HG03342 (cell line): ENCODE data around the gene MYT1.

ENCODE experiments used
- ATAC-seq: cut with Tn5 transposase; IDR thresholded peaks from one replicate; pipeline ENCODE4 v1.9.1; 2021; ENCODE audit warnings: mild to moderate bottlenecking, moderate library complexity; ENCODE audit not compliant: unreplicated experiment

MYT1 gene

DNA sequence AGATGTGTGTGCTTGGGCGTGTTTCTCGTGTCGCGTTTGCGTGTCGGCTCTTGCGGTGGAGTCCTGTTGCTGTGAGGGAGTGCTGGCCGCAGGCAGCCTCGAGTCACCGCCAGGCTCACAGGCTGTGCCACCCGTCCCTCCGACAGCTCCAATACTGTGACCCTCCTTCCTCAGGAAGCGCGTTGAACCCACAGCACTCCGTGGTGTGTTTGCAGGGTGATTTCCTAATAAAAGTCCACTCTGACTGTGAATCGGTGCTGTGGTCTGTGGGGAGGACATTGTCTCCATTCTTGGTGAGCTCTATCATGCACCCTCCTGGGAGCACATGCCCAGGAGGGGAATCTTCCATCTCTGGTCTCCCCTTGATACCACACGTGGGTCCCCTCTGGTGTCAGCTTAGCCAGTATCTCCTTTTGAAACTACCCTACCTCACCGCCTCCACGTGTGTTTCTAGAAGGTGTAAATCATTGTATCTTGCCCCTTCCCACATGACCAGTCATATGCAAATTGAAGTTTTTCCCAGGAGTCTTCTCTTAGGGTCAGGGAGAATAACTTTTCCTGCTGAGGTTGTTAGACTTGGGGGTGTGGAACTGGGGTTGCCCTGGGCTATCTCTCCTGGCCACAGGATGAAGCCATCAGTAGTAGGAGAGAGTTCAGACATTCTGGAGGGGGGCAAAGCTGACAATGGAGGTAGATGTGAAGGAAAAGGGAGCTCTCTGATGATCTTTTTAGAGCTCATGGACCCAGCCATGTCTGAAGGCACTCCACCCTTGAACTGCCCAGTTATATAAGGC, 77.9 kb downstream of the MYT1 start:
- ATAC-seq: no peak

DNA sequence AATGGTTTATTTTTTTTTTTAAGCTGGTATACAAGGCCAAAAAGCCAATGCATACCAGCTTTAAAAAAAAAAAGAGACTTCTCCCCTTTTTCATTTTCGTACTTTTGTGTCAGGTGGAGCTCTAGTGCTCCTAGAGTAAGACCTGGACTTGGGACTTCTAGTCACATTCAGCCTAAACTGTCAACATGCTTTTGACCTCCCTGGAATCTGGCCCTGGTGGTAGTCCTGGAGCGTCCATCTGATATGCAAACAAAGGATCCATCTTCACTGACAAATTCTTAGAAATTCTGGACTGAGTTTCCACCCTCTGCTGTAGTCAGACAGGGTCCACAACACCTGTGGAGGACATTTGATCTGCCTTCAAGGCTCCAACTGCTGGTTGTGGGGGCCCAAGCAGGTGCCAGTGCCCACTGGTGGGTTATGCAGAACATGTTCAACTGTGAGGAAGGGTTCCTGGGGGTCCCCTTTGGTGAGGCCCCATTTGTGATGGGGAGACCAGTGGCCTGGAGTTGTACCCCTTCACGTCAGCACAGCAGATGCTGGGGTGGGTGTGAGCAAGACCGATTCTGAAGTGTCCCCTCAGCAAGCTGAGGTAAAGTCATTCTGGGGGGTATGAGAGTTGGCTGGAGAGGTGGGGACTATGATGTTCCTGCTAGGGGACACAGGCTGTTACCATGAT, 78.7 kb downstream of the MYT1 start:
- ATAC-seq: no peak

DNA sequence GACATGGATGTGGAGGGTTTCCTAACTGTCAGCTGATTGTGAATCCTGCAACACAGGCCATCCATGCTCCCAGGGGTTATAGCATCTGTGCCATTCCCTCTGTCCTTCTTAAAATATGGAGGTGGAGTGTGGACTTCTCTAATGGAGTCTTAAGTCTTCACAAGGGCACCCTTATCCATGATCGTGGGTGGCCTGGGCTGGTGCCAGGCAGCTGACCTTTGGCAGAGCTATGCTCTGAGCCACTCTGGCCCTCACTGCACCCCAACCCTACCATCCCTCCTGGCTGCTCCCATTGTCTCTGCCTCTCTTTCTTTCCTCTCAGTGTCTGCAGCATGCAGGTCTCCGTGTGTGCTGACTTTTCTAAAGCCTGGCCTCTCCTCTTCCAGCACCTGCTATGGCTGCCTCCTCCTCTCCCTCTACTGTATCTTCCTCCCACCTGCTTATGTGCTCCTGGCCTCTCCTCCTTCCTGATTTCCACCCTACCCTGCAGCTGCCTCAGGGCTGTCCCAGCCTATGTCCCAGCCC, 80.1 kb downstream of the MYT1 start:
- ATAC-seq: no peak

DNA sequence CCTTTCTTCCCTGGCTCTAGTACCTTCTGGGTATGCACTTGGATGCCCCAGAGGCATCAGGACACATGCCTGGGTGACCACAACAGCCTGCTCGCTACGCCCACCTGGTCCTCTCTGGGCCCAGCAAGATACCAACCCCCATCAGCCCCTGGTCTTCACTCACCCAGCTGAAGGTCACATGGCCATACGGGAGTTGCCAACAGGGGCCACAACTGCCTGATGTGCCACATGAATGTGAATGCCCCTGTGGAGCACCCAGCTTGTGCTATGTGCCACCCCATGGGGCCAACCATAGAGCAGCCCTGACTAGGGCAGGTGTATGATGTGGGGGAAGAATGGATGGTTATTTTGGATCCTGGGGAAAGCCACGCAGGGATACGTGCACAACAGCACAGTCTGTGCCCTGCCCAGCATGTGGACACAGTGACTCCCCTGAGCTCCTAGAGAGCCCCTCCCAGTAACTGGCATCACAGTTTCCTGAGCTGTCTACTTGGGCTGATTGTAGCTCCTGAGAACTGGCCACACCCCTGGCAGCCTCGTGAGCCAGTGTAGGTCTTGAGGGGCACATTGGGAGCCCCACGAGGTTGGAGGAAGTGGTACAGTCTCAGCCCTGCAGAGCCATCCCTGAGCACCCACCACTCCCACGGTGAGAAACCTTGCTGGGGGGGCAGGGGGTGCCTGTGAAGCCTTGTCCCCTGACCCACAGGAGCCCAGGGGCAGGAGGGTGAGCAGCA, 80.8 kb downstream of the MYT1 start:
- ATAC-seq: no peak

DNA sequence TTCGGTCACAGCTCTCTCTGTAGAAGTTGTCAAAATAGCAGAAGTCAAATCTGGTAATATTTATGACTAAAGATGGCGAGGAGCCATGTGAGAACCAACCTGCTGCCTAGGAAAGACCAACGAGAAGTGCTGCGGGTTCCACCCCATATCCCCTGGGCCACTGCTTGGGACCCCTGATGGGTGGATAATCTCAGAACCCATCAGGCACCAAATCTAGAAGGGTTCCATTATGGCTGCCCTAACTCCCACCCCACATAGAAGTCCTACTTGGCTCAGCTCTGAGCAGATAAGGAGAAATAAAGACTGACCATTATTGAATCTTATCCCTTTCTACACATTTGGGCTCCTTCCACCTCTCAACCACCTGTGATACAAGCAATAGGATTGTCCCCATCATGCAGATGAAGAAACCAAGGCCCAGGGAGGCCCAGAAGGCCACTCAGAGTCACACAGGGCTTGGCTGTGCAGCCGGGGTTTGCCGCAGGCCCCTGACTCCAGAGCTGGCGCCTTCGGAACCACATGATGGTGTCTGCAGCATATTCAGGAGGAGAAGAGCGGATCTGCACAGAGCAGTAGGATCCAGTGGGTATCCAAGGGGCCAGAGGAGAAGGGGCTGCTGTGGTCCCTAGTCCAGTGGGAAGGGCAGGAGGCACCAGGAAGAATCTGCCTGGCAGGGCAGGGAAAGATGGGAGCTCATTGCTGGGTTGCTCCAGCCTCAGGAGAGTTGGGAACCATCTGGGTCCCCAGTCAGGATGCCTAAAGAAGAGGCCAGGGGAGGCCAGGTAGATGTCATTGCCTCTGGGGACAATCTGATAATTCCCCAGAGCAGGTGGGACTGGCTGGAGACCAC, 81.7 kb downstream of the MYT1 start:
- ATAC-seq: no peak

DNA sequence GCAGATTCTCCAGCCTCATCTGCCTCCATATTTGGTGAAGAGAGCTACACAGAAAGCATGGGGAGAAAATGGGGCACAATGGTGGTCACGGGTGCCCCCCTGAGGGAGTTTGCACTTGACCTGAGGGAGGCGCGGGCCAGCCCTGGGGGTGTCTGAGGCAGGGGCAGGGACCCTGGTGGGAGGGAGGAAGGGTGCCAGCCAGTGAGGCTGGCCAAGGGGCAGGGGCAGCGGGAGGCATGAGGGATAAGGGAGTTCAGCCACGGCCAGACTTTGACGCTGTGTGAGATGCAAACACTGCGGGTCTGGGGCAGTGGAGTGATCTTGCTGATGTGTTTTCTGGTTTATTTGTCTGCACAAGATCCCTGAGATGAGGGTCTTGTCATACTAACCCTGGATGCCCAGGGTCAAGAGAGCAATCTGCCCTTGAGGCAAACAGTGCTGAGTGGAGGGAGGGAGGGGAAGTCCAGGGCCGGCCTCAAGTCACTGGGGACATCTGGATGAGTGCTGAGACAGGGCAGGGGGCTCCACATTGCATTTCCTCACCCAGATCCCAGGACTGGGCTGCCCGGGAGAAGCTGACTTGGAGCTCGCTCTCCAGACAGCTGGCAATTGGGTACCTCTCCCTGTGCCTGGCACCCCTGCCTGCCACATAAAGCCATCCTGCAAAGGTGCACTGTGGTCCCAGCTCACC, 82.5 kb downstream of the MYT1 start:
- no peak for ATAC-seq

DNA sequence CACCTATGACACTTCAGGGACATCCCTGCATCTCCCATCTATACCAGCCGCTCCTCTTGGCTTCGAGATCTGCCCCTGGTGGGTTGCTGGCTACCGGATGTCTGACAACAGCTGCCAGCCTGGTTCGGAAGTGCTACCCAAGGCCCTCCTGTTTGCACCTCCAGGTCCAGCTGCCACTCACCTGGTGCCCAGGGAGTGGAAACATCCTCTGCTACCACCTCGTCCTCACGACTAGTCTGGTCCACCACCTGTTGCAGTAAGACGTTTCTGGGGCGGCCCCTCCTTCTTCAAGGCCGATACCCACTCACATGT, 83.0 kb downstream of the MYT1 start:
- ATAC-seq: no peak

DNA sequence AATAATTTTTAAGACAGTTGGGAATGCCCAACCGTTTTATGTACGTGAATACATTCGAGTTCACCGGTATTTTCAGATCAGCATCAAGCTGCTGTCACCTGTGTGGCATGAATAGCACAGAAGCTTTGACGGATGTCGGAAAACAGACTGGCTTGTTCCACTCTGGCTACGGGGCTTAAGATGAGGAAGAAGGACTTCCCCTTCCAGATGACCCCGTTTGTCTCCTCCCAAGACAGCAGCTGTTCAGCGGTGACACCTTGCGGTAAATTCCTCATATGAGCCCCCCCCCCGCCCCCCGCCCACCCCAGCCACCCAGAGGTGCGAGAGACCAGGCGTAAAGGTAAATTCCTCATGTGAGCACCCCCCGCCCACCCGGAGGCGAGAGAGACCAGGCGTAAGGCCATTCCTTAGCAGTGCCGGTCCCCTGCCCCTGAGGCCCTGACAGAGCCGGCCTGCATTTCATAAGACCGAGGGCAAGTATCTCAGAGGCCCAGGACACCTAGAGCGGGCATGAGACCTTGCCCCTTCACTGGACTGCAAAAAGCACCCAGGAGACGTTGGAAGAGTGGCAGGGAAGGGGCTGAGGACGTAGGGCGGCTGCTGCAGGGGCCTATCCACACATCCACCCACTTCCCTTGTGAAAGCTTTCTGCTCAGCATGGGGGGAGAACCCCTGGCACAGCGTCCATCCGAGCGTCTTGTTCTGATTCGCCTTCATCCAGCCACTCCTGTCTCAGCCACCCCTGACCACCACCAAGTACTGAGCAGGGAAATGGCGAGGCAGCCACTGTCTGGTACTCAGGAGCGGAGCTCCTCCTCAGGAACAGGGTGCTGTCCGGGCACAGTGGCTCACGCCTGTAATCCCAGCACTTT, 84.0 kb downstream of the MYT1 start:
- ATAC-seq: no peak

DNA sequence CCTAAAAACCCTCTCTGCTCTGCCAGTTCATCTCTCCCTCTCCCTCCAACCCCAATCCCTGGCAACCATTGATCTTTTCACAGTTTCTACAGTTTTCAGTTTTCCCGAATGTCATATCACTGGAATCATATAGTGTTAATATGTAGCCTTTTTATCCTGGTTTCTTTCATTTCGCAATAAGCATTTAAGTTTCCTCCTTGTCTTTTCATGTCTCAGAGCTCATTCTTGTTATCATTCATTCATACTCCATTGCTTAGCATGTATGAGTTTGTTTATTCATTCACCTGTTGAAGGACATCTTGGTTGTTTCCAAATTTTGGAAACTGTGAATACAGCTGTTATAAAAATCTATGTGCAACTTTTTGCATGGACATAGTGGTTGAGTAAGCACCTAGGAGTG, 85.8 kb downstream of the MYT1 start:
- ATAC-seq: no peak

DNA sequence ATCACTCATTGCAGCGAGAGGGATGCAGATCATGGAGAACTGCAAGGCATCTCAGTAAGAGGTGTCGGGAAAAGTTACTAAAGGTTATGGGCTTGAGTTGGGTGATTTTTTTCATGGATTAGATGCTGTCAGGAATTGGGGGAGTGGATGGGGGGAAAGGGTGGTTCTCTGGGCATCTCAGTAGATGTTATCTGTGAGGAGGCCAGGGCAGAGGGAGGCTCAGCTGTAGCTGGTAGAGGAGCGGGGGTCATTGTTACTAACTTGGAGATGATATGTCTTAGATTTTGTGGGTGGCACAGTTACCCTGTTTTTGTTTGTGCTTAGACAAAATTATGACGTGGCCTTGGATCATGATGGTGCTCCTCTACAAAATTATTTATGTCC, 88.7 kb downstream of the MYT1 start:
- ATAC-seq: no peak

DNA sequence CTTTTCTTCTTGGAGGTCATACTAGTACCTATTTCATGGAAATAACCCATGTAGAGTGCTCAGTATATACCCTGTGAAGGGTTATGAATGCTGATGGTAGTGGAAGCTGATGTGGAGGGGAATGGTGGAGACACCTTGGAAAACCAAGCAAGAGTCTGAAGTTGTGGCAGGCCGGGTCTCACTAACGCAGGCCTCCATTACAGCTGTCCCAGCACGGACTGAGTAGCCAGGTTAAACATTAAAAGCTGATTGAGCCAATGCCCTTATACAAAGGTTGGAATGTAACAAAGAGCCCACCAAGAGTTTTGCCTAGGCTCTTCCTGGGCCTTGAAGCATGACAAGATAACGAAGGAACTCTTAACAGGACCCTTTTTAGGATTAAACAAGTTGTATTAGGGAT, 89.2 kb downstream of the MYT1 start:
- no peak for ATAC-seq

DNA sequence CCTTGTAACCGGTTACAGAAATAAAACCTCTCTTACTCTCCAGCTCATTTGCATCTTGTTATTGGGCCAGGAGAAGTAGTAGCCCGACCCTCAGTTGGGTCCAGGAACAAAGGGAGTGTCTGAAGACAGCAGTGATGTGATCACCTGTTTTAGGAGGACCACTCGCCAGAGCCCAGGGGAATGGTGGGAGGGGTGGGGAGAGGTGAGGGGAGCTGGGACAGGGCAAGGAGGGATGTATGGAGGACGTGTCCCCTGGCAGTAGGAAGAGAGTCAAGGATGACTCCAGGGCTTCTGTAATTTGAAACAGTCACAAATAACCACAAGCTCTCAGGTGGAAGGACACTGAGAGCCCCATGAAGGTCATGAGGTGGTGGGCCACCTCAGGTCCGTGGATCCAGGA, 89.9 kb downstream of the MYT1 start:
- no peak for ATAC-seq

DNA sequence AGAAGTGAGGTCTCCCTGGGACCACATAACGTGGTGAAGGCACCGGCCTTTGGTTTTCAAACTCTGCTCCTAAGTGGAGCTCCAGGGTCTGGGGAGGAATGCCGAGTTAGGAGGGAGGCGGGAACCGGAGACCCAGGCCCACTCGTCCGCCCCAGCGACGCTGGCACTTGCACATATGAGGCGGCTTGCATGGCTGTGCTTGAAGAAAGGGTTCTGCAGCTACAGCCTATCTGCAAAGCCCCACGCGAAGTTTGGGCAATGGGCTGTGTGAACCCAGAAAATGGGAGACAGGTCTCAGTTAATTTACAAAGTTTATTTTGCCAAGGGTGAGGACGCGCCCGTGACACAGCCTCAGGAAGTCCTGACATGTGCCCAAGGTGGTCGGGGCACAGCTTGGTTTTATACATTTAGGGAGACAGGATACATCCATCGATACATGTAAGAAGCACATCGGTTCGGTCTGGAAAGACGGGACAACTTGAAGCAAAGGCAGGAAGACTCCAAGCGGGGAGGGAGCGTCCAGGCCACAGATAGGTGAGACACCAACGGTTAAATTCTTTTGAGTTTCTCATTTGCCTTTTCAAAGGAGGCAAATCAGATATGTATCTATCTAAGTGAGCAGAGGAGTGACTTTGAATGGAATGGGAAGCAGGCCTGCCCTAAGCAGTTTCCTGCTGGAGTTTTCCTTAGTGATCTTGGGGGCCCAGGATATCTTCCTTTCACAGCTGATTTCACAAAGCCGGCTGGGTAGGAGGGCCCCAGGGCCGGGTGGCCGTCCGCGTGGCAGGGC, 90.5 kb downstream of the MYT1 start:
- no peak for ATAC-seq

DNA sequence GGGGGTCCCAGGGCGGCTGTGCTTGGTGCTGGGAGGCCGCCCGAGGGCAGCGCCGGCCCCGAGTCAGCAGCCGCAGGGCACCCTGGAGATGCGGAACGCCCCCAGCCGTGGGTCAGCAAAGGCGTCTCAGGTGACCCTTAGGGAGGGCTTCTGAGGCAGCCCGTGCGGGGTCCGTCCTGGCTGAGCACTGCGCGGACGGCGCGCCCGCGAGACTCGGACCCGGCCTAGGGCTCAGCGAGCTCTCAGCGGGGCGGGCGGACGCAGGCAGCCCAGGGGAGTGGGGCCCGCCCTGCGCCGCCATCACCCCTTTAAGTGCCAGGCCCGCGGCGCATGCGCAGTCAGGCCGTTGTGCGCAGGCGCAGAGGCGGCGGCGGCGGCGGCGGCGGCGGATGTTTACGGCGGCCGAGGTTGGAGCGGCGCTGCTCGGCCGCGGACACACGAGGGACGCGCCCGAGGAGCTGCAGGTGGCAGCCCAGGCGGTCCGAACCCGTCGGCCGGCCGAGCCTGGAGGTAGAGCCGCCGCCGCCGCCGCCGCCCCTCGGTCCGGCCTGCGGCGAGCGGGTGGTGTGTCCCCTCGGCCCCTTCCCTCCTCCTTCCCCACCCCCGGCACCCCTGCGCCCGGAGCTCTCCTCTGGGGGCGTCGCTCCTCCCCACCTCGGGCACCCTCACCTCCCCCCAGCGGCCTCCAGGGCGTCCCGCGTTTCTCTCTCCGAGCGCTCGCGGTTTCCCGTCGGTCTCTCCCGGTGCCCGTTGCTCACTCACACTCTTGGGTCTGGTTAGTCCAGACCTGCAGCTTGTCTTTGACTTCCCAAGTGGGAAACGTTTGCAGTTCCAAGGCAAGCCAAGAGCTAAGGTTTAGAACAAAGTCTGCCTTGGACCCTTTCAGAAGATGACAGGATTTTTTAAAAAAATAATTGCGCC, 91.4 kb downstream of the MYT1 start, which contains the start of gene PCMTD2:
PCMTD2 (plus strand) TSS at position 388 of the 921 bp plus-strand sequence. CDS start 4,218 bp downstream, outside the sequence.
- ATAC-seq: peak; percentile 71

DNA sequence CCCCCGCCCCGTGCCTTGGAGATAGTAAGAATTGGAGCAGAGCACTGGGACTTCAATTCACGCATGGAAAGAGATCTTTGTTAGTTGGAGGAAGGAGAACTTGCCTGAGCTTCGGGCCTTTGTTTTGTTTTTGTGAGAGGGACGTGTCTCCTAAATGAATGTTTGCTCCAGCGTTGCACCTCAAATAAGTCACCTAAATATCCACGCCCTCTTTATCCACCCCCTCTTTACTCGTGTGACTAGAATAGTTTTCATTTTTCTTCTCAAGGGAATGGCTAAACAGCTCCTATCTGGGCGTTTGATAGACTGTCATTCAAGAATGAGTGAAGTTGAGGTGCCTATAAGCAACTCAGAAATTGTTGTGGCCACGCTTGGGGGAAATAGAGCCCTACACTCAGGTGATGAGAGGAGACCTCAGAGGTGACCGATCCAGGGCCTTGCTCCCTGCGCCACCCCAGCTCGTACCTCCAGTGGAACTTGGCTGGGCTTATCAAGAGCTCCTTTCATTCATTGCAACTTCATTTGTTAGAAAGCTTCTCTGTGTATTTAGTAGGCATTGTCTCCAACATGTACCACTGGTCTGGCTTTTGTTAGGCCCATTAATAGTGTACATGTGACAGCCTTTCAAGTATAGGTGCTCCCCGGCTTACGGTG, 92.2 kb downstream of the MYT1 start:
- ATAC-seq: no peak

DNA sequence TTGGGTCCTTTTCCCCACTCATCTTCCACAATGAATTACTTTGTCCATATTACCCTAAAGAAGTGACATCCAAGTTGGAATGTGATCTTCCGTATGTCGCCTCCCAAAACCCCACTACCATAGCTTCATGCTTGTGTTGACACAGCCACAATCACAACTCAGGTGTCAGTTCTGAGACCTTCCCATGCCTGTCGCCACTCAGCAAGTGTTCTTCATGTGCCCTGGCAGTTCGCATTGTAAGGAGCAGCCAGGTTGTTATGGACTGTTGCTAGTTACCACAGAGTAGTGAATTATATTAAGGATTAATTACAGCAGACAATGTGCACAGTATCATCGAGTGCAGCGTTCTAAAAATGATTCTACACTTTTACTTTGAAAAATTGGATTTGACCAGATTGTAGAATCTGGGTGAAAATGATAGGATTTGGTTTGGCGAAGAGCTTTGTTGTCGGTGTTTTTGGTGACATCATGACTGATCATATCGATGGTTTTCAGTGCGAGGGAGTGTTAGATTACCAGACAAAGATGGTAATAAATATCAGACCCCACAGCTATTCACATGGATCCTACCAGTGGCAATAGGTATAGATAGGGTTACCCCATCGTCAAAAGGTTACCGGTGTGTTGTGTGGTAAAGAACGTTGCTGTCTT, 93.0 kb downstream of the MYT1 start:
- no peak for ATAC-seq
